ENCODE data around the gene ZP4. TPM values are rescaled to one million over a fixed set of nuclear protein-coding genes. Genes with fewer than 3 reads are reported as not detected.

Gene ZP4
- total and polyA plus RNA-seq, 2 of the 8 experiments (the other 6 are each of a cell fraction or from before 2014, with no cell fraction given): not detected

- TF ChIP-seq USF2 (IDR thresholded peaks at IDR 0.05; ENCODE audit: low read length): no peak
Observed at GRCh38 chr1:237838320-237838719, 52.4 kb downstream of the ZP4 start (continued).
